OCI-LY1 (cell line): ENCODE measurements around the gene NPM1.

Source experiments
- EZH2 ChIP-seq: fragments of 200-600 bp; sonication (generic), shearing (Covaris generic); IDR thresholded peaks from 2 replicates; pipeline ENCODE4 v1.8.0; 2017; ENCODE audit warnings: borderline replicate concordance, mixed run types, mild to moderate bottlenecking, antibody characterized with exemption, low read length, moderate library complexity, mixed read lengths
- TF ChIP-seq, protein P1 (sequence below): fragments of 200-600 bp; sonication (generic), shearing (Covaris generic); IDR thresholded peaks from 2 replicates; pipeline ENCODE4 v1.5.1; 2017; ENCODE audit warnings: mild to moderate bottlenecking, antibody characterized with exemption, low read length, moderate library complexity, mixed read lengths

DNA sequence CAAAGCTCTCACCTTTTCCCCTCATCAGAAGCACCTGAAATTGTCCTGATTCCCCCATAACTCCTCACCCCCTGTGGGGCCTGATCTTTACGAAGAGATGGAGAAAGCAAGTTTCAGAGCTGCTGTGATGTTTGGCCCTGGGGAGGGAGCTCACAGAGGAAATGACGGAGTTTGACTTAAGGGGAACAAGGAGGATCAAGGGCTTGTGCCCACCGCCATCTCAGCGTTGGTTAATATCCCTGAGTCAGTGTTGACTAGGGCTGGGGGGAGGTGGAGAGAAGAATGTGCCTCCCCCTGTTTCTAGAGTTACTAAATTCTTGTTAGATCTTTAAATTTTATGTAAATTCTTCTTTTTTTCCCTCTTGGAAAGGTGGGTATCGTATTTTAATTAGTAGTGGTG lies 59.6 kb downstream of the NPM1 start:
- TF ChIP-seq, protein P1, sequence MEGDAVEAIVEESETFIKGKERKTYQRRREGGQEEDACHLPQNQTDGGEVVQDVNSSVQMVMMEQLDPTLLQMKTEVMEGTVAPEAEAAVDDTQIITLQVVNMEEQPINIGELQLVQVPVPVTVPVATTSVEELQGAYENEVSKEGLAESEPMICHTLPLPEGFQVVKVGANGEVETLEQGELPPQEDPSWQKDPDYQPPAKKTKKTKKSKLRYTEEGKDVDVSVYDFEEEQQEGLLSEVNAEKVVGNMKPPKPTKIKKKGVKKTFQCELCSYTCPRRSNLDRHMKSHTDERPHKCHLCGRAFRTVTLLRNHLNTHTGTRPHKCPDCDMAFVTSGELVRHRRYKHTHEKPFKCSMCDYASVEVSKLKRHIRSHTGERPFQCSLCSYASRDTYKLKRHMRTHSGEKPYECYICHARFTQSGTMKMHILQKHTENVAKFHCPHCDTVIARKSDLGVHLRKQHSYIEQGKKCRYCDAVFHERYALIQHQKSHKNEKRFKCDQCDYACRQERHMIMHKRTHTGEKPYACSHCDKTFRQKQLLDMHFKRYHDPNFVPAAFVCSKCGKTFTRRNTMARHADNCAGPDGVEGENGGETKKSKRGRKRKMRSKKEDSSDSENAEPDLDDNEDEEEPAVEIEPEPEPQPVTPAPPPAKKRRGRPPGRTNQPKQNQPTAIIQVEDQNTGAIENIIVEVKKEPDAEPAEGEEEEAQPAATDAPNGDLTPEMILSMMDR: no peak
- no peak for TF ChIP-seq EZH2
